Peyer's patch (tissue), 4 donors: ENCODE data around the gene CCDC85C.

Source experiments
- POLR2A ChIP-seq, 2 donors: fragments of 450-650 bp; IDR thresholded peaks; one replicate each; pipeline ENCODE4 v1.5.1; 2017; ENCODE audit warnings: antibody characterized with exemption in 2 of 2, mild to moderate bottlenecking in 2 of 2, moderate library complexity in 2 of 2
- TF ChIP-seq, protein P1 (sequence below), 6 experiments: fragments of 450-650 bp in 4 of 6; fragments of 200-600 bp in 2 of 6; sonication (generic) in 1 of 6; IDR thresholded peaks; one replicate each; pipeline ENCODE4 v1.5.1; 2017 to 2019; ENCODE audit warnings: antibody characterized with exemption in 6 of 6, mild to moderate bottlenecking in 3 of 6, moderate library complexity in 1 of 6

GRCh38 chr14:99550387-99550992 lies 53.5 kb downstream of the CCDC85C start:
- TF ChIP-seq, protein P1, sequence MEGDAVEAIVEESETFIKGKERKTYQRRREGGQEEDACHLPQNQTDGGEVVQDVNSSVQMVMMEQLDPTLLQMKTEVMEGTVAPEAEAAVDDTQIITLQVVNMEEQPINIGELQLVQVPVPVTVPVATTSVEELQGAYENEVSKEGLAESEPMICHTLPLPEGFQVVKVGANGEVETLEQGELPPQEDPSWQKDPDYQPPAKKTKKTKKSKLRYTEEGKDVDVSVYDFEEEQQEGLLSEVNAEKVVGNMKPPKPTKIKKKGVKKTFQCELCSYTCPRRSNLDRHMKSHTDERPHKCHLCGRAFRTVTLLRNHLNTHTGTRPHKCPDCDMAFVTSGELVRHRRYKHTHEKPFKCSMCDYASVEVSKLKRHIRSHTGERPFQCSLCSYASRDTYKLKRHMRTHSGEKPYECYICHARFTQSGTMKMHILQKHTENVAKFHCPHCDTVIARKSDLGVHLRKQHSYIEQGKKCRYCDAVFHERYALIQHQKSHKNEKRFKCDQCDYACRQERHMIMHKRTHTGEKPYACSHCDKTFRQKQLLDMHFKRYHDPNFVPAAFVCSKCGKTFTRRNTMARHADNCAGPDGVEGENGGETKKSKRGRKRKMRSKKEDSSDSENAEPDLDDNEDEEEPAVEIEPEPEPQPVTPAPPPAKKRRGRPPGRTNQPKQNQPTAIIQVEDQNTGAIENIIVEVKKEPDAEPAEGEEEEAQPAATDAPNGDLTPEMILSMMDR (IDR thresholded peaks at IDR 0.05): no peak
- TF ChIP-seq POLR2A (IDR thresholded peaks at IDR 0.05): no peak
